Measurements from ENCODE around the gene OVCA2.

GRCh38 chr17:2067608-2068024 is 25.8 kb downstream of the OVCA2 start:
- TF ChIP-seq, protein P1, sequence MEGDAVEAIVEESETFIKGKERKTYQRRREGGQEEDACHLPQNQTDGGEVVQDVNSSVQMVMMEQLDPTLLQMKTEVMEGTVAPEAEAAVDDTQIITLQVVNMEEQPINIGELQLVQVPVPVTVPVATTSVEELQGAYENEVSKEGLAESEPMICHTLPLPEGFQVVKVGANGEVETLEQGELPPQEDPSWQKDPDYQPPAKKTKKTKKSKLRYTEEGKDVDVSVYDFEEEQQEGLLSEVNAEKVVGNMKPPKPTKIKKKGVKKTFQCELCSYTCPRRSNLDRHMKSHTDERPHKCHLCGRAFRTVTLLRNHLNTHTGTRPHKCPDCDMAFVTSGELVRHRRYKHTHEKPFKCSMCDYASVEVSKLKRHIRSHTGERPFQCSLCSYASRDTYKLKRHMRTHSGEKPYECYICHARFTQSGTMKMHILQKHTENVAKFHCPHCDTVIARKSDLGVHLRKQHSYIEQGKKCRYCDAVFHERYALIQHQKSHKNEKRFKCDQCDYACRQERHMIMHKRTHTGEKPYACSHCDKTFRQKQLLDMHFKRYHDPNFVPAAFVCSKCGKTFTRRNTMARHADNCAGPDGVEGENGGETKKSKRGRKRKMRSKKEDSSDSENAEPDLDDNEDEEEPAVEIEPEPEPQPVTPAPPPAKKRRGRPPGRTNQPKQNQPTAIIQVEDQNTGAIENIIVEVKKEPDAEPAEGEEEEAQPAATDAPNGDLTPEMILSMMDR (IDR thresholded peaks at IDR 0.05; ENCODE audit: insufficient read depth, low read length, poor library complexity, severe bottlenecking), result no peak
- TF ChIP-seq EZH2phosphoT487 (conservative IDR thresholded peaks at IDR 0.05; ENCODE audit: low read length), result no peak

Measured in SU-DHL-6 (cell line).